HEK293 (cell line): ENCODE data around the gene DUSP6.

ENCODE experiments used
- CTCF ChIA-PET: fragments of 350-600 bp; formaldehyde crosslinking; extraction: SDS; loops from one replicate; lab custom pipeline; 2021; ENCODE audit warnings: antibody characterized with exemption; lab: Yijun Ruan, JAX
- POLR2A ChIA-PET: fragments of 300-600 bp; formaldehyde crosslinking; extraction: SDS; loops from one replicate; lab custom pipeline; 2020; ENCODE audit warnings: antibody characterized with exemption, inconsistent platforms; lab: Yijun Ruan, JAX
- H3K27ac ChIP-seq: fragments of 200-500 bp; sonication (Bioruptor generic); 2 replicates; pipeline ENCODE4 v1.5.1; 2014; ENCODE audit warnings: low read depth, low read length, control low read depth, inconsistent platforms; ENCODE audit errors: extremely low read depth
- H3K36me3 ChIP-seq, 2 experiments: fragments of 200-500 bp in 1 of 2; sonication (Bioruptor generic) in 1 of 2; 1 replicate in 1 of 2; 2 replicates in 1 of 2; pipeline ENCODE4 v1.5.1; 2014 to 2017; ENCODE audit warnings: inconsistent platforms in 2 of 2, low read length in 2 of 2; ENCODE audit not compliant: control insufficient read depth in 2 of 2, insufficient read depth in 1 of 2
- H3K4me1 ChIP-seq: fragments of 200-500 bp; sonication (Bioruptor generic); 2 replicates; pipeline ENCODE4 v1.5.1; 2014; ENCODE audit warnings: mild to moderate bottlenecking, low read length, inconsistent platforms; ENCODE audit not compliant: control insufficient read depth, insufficient read depth
- H3K4me3 ChIP-seq: 2 replicates; pipeline ENCODE4 v1.5.1; 2011; ENCODE audit warnings: low read depth, mild to moderate bottlenecking, control low read depth, low read length, moderate library complexity
- H3K9me3 ChIP-seq: fragments of 200-500 bp; sonication (Bioruptor generic); 2 replicates; pipeline ENCODE4 v1.5.1; 2014; ENCODE audit warnings: low read depth, low read length, inconsistent platforms; ENCODE audit not compliant: control insufficient read depth, insufficient read depth
- BCL11A ChIP-seq: fragments of 450-650 bp; formaldehyde crosslinking; IDR thresholded peaks from 2 replicates; pipeline ENCODE4 v1.5.1; 2016; ENCODE audit warnings: low read depth, missing biosample characterization, missing genetic modification characterization
- GFI1B ChIP-seq: fragments of 450-650 bp; formaldehyde crosslinking; IDR thresholded peaks from 2 replicates; pipeline ENCODE4 v1.5.1; 2016; ENCODE audit warnings: missing biosample characterization, missing genetic modification characterization
- GLIS1 ChIP-seq: fragments of 450-650 bp; formaldehyde crosslinking; IDR thresholded peaks from 2 replicates; pipeline ENCODE4 v1.5.1; 2016; ENCODE audit warnings: missing biosample characterization, missing genetic modification characterization
- IKZF3 ChIP-seq: fragments of 450-650 bp; IDR thresholded peaks from 2 replicates; pipeline ENCODE4 v1.5.0; 2018; ENCODE audit warnings: missing biosample characterization, mild to moderate bottlenecking, missing genetic modification characterization, moderate library complexity
- KLF1 ChIP-seq: fragments of 450-650 bp; formaldehyde crosslinking; IDR thresholded peaks from 2 replicates; pipeline ENCODE4 v1.5.1; 2016; ENCODE audit warnings: missing biosample characterization, missing genetic modification characterization
- KLF8 ChIP-seq: fragments of 450-650 bp; formaldehyde crosslinking; IDR thresholded peaks from 2 replicates; pipeline ENCODE4 v1.5.1; 2016; ENCODE audit warnings: missing biosample characterization, missing genetic modification characterization
- MZF1 ChIP-seq: fragments of 450-650 bp; formaldehyde crosslinking; IDR thresholded peaks from 2 replicates; pipeline ENCODE4 v1.5.1; 2017; ENCODE audit warnings: missing biosample characterization, missing genetic modification characterization, borderline replicate concordance
- PRDM1 ChIP-seq: fragments of 450-650 bp; formaldehyde crosslinking; IDR thresholded peaks from 2 replicates; pipeline ENCODE4; 2016; ENCODE audit warnings: missing biosample characterization, missing genetic modification characterization
- REPIN1 ChIP-seq: fragments of 450-650 bp; formaldehyde crosslinking; IDR thresholded peaks from 2 replicates; pipeline ENCODE4 v1.5.1; 2017; ENCODE audit warnings: missing biosample characterization, missing genetic modification characterization, low read depth
- TCF7L2 ChIP-seq: IDR thresholded peaks from 2 replicates; pipeline ENCODE4 v1.6.1; 2011; ENCODE audit warnings: low read depth, mild to moderate bottlenecking, inconsistent platforms, low read length, moderate library complexity, borderline replicate concordance
- ZBTB17 ChIP-seq: fragments of 450-650 bp; formaldehyde crosslinking; IDR thresholded peaks from 2 replicates; pipeline ENCODE4 v1.5.1; 2016; ENCODE audit warnings: missing biosample characterization, missing genetic modification characterization
- ZFP41 ChIP-seq: fragments of 450-650 bp; formaldehyde crosslinking; IDR thresholded peaks from 2 replicates; pipeline ENCODE4 v1.5.1; 2016; ENCODE audit warnings: missing biosample characterization, missing genetic modification characterization, borderline replicate concordance
- ZNF248 ChIP-seq: fragments of 450-650 bp; formaldehyde crosslinking; IDR thresholded peaks from 2 replicates; pipeline ENCODE4 v1.5.1; 2017; ENCODE audit warnings: missing biosample characterization, missing genetic modification characterization
- ZNF311 ChIP-seq: fragments of 450-650 bp; formaldehyde crosslinking; IDR thresholded peaks from 2 replicates; pipeline ENCODE4 v1.5.1; 2017; ENCODE audit warnings: missing biosample characterization, missing genetic modification characterization, borderline replicate concordance
- ZNF350 ChIP-seq: fragments of 450-650 bp; formaldehyde crosslinking; IDR thresholded peaks from 2 replicates; pipeline ENCODE4 v1.5.0; 2017; ENCODE audit warnings: missing biosample characterization, mild to moderate bottlenecking, missing genetic modification characterization
- ZNF354C ChIP-seq: fragments of 450-650 bp; formaldehyde crosslinking; IDR thresholded peaks from 2 replicates; pipeline ENCODE4 v1.5.1; 2016; ENCODE audit warnings: missing biosample characterization, missing genetic modification characterization, low read depth, borderline replicate concordance
- ZNF366 ChIP-seq: fragments of 450-650 bp; formaldehyde crosslinking; conservative IDR thresholded peaks from 2 replicates; pipeline ENCODE4 v1.5.1; 2016; ENCODE audit warnings: missing biosample characterization, missing genetic modification characterization
- ZNF423 ChIP-seq: fragments of 450-650 bp; formaldehyde crosslinking; IDR thresholded peaks from 2 replicates; pipeline ENCODE4 v1.5.1; 2016; ENCODE audit warnings: missing biosample characterization, missing genetic modification characterization
- ZNF473 ChIP-seq: fragments of 450-650 bp; formaldehyde crosslinking; IDR thresholded peaks from 2 replicates; pipeline ENCODE4 v1.5.1; 2017; ENCODE audit warnings: missing biosample characterization, missing genetic modification characterization
- ZNF510 ChIP-seq: fragments of 450-650 bp; formaldehyde crosslinking; IDR thresholded peaks from 2 replicates; pipeline ENCODE4 v1.5.1; 2018; ENCODE audit warnings: mild to moderate bottlenecking, missing genetic modification characterization, missing biosample characterization; ENCODE audit not compliant: insufficient replicate concordance
- ZNF514 ChIP-seq: fragments of 450-650 bp; formaldehyde crosslinking; IDR thresholded peaks from 2 replicates; pipeline ENCODE4 v1.5.1; 2016; ENCODE audit warnings: missing biosample characterization, missing genetic modification characterization
- ZNF571 ChIP-seq: fragments of 450-650 bp; formaldehyde crosslinking; IDR thresholded peaks from 2 replicates; pipeline ENCODE4 v1.5.0; 2017; ENCODE audit warnings: missing biosample characterization, missing genetic modification characterization
- ZNF600 ChIP-seq: fragments of 450-650 bp; formaldehyde crosslinking; IDR thresholded peaks from 2 replicates; pipeline ENCODE4 v1.5.1; 2016; ENCODE audit warnings: missing biosample characterization, missing genetic modification characterization
- ZNF623 ChIP-seq: fragments of 450-650 bp; formaldehyde crosslinking; IDR thresholded peaks from 2 replicates; pipeline ENCODE4 v1.5.1; 2016; ENCODE audit warnings: missing biosample characterization, missing genetic modification characterization
- ZNF670 ChIP-seq: fragments of 450-650 bp; formaldehyde crosslinking; IDR thresholded peaks from 2 replicates; pipeline ENCODE4 v1.5.1; 2016; ENCODE audit warnings: missing biosample characterization, missing genetic modification characterization, low read depth
- ZNF707 ChIP-seq: fragments of 450-650 bp; formaldehyde crosslinking; IDR thresholded peaks from 2 replicates; pipeline ENCODE4 v1.5.1; 2016; ENCODE audit warnings: missing biosample characterization, missing genetic modification characterization
- ZNF791 ChIP-seq: fragments of 450-650 bp; formaldehyde crosslinking; IDR thresholded peaks from 2 replicates; pipeline ENCODE4 v1.5.1; 2016; ENCODE audit warnings: missing biosample characterization, missing genetic modification characterization
- ZNF792 ChIP-seq: fragments of 450-650 bp; formaldehyde crosslinking; IDR thresholded peaks from 2 replicates; pipeline ENCODE4 v1.5.1; 2016; ENCODE audit warnings: missing biosample characterization, missing genetic modification characterization
- ZSCAN30 ChIP-seq: fragments of 450-650 bp; IDR thresholded peaks from 2 replicates; pipeline ENCODE4 v1.5.1; 2018; ENCODE audit warnings: missing biosample characterization, mild to moderate bottlenecking, missing genetic modification characterization, moderate library complexity
- TF ChIP-seq, protein P1 (sequence below): fragments of 450-650 bp; formaldehyde crosslinking; IDR thresholded peaks from 2 replicates; pipeline ENCODE4 v1.5.1; 2016; ENCODE audit warnings: missing biosample characterization, missing genetic modification characterization
- TF ChIP-seq, protein P2 (sequence below): fragments of 450-650 bp; formaldehyde crosslinking; IDR thresholded peaks from 2 replicates; pipeline ENCODE4 v1.5.1; 2016; ENCODE audit warnings: missing biosample characterization, missing genetic modification characterization
- TF ChIP-seq, protein P3 (sequence below): fragments of 450-650 bp; formaldehyde crosslinking; IDR thresholded peaks from 2 replicates; pipeline ENCODE4 v1.5.1; 2016; ENCODE audit warnings: missing biosample characterization, missing genetic modification characterization, low read depth
- TF ChIP-seq, protein P4 (sequence below): fragments of 450-650 bp; formaldehyde crosslinking; IDR thresholded peaks from 2 replicates; pipeline ENCODE4 v1.5.1; 2017; ENCODE audit warnings: missing biosample characterization, missing genetic modification characterization

Gene DUSP6

DNA sequence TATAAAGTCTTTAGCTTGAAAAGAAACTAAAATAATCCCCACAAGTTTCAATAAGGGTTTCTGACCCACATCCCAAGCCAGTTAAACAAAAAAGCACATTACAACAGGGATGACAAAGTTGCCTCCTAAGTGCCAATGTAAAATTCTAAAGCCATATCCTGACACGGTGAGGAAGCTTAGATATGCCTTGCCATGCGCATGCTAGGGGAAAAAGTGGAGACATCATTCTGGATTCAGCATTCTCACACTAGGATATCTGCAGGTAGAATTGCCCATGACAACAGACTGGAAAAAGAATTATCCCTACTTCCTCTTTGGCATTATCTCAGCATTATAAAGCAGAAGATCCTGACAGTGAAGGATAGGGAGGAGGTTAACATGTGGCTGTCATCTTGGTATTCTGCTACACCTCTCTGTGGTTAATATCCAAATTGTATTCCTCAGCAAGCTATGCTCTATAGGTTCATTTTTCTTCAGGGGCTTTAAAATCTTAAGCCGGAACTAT, 4.9 kb downstream of the DUSP6 start:
- CTCF ChIA-PET, result interaction anchor here (0.7 to 1.2 kb wide), 2 partner anchors 10 to 63 kb away, joined by 3 to 4 read pairs; no protein-coding TSS in a partner anchor
- POLR2A ChIA-PET, result no interaction called here

DNA sequence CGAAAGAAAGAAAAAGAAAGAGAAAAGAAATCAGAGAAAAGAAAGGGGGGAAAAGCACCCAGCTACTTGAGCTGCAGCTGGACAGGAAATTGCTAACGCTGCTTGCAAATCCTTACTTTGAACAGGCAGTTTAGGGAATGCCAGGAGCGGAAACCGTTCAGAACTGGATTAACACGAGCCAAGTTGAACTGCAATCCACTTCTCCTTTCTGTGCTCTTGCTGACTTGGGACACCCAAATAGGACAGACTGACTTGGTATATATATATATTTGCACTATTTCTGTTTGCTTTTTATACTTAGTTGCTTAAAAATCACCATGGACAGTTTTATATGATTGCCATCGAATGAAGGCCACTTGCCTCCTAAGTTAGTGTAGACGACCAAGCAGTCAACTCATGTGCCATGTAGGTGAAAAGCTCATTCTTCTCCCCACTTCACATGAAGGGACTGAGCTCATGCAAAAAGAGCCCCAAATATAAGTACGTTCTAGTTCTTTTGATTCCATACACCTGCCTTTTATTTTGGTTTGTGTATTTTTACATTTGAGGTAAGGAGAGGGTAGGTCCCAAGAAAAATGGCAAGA, 5.5 kb downstream of the DUSP6 start:
- CTCF ChIA-PET, result interaction anchor here (0.7 to 1.2 kb wide), 2 partner anchors 11 to 63 kb away, joined by 3 to 4 read pairs; no protein-coding TSS in a partner anchor
- Histone ChIP-seq H3K4me1 (peaks cover 26% of the 10 kb centered on the region), H3K27ac (no peak overlapping the region; the same call in 1 of the 2 replicates), H3K4me3 (no peak overlapping the region), H3K36me3 (peaks cover 0 to 20% of the 10 kb centered on the region in 2 experiments; a peak in 2 of 3 replicates), H3K9me3 (no peaks in the 10 kb centered on the region)
- POLR2A ChIA-PET, result no interaction called here
- TF ChIP-seq ZNF366 (tag by site-specific recombination) (no peak), ZNF311 (tag by site-specific recombination) (no peak), ZNF514 (tag by site-specific recombination) (no peak), PRDM1 (tag by site-specific recombination) (peak; percentile 29; the same call in 1 of the 2 replicates), ZNF623 (tag by site-specific recombination) (no peak), GFI1B (tag by site-specific recombination) (no peak), ZNF670 (tag by site-specific recombination) (no peak), REPIN1 (tag by site-specific recombination) (no peak), ZNF354C (no peak), ZNF473 (no peak), ZNF600 (tag by site-specific recombination) (peak; percentile 34; the same call in 1 of the 2 replicates), KLF8 (tag by site-specific recombination) (no peak), GLIS1 (no peak)
- TF ChIP-seq, protein P1, sequence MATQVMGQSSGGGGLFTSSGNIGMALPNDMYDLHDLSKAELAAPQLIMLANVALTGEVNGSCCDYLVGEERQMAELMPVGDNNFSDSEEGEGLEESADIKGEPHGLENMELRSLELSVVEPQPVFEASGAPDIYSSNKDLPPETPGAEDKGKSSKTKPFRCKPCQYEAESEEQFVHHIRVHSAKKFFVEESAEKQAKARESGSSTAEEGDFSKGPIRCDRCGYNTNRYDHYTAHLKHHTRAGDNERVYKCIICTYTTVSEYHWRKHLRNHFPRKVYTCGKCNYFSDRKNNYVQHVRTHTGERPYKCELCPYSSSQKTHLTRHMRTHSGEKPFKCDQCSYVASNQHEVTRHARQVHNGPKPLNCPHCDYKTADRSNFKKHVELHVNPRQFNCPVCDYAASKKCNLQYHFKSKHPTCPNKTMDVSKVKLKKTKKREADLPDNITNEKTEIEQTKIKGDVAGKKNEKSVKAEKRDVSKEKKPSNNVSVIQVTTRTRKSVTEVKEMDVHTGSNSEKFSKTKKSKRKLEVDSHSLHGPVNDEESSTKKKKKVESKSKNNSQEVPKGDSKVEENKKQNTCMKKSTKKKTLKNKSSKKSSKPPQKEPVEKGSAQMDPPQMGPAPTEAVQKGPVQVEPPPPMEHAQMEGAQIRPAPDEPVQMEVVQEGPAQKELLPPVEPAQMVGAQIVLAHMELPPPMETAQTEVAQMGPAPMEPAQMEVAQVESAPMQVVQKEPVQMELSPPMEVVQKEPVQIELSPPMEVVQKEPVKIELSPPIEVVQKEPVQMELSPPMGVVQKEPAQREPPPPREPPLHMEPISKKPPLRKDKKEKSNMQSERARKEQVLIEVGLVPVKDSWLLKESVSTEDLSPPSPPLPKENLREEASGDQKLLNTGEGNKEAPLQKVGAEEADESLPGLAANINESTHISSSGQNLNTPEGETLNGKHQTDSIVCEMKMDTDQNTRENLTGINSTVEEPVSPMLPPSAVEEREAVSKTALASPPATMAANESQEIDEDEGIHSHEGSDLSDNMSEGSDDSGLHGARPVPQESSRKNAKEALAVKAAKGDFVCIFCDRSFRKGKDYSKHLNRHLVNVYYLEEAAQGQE, result 0 out of 2 replicates have a peak, but pooled peaks have one; percentile 10
- TF ChIP-seq, protein P2, sequence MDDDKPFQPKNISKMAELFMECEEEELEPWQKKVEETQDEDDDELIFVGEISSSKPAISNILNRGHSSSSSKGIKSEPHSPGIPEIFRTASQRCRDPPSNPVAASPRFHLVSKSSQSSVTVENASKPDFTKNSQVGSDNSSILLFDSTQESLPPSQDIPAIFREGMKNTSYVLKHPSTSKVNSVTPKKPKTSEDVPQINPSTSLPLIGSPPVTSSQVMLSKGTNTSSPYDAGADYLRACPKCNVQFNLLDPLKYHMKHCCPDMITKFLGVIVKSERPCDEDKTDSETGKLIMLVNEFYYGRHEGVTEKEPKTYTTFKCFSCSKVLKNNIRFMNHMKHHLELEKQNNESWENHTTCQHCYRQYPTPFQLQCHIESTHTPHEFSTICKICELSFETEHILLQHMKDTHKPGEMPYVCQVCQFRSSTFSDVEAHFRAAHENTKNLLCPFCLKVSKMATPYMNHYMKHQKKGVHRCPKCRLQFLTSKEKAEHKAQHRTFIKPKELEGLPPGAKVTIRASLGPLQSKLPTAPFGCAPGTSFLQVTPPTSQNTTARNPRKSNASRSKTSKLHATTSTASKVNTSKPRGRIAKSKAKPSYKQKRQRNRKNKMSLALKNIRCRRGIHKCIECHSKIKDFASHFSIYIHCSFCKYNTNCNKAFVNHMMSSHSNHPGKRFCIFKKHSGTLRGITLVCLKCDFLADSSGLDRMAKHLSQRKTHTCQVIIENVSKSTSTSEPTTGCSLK (tag by site-specific recombination), result no peak
- TF ChIP-seq, protein P3, sequence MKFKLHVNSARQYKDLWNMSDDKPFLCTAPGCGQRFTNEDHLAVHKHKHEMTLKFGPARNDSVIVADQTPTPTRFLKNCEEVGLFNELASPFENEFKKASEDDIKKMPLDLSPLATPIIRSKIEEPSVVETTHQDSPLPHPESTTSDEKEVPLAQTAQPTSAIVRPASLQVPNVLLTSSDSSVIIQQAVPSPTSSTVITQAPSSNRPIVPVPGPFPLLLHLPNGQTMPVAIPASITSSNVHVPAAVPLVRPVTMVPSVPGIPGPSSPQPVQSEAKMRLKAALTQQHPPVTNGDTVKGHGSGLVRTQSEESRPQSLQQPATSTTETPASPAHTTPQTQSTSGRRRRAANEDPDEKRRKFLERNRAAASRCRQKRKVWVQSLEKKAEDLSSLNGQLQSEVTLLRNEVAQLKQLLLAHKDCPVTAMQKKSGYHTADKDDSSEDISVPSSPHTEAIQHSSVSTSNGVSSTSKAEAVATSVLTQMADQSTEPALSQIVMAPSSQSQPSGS (tag by site-specific recombination), result no peak
- TF ChIP-seq, protein P4, sequence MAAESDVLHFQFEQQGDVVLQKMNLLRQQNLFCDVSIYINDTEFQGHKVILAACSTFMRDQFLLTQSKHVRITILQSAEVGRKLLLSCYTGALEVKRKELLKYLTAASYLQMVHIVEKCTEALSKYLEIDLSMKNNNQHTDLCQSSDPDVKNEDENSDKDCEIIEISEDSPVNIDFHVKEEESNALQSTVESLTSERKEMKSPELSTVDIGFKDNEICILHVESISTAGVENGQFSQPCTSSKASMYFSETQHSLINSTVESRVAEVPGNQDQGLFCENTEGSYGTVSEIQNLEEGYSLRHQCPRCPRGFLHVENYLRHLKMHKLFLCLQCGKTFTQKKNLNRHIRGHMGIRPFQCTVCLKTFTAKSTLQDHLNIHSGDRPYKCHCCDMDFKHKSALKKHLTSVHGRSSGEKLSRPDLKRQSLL (tag by site-specific recombination), result no peak

More for the DNA sequence above, 4.9 kb downstream of the DUSP6 start:
- Histone ChIP-seq H3K4me3 (no peak overlapping the region), H3K9me3 (no peaks in the 10 kb centered on the region), H3K27ac (no peak overlapping the region), H3K36me3 (peaks cover 0 to 20% of the 10 kb centered on the region in 2 experiments; a peak in 2 of 3 replicates), H3K4me1 (peaks cover 26% of the 10 kb centered on the region)
- TF ChIP-seq ZNF792 (no peak), IKZF3 (tag by site-specific recombination) (no peak), ZSCAN30 (tag by site-specific recombination) (no peak), KLF1 (tag by site-specific recombination) (no peak), MZF1 (tag by site-specific recombination) (no peak), ZNF571 (tag by site-specific recombination) (no peak), ZNF791 (tag by site-specific recombination) (no peak), ZBTB17 (tag by site-specific recombination) (no peak), ZNF707 (tag by site-specific recombination) (no peak), ZFP41 (tag by site-specific recombination) (no peak), BCL11A (tag by site-specific recombination) (no peak), TCF7L2 (no peak), ZNF248 (tag by site-specific recombination) (no peak), ZNF350 (tag by site-specific recombination) (no peak), ZNF423 (tag by site-specific recombination) (no peak), ZNF510 (tag by site-specific recombination) (no peak)
